IPS DF 4.7 (cell line): ENCODE measurements around the gene PRKAG2.
"Not testable (repeated sequence)": the region's sequence is repeated elsewhere in the genome, so short reads cannot be mapped to it uniquely, and the experiment has no call there.

Experiments
- DNase-seq: peaks from one replicate; pipeline ENCODE4 v3.0.0-alpha.2; 2013; ENCODE audit warnings: low spot score; ENCODE audit errors: extremely low read depth

Gene PRKAG2

GRCh38 chr7:151790830-151791620, 85.9 kb downstream of the PRKAG2 start:
- DNase-seq = no peak

- no peak for DNase-seq
Observed at GRCh38 chr7:151790095-151790829, 86.7 kb downstream of the PRKAG2 start.

GRCh38 chr7:151789380-151789947, 87.5 kb downstream of the PRKAG2 start:
- DNase-seq = no peak

- no peak for DNase-seq
Observed at GRCh38 chr7:151787348-151787747, 89.6 kb downstream of the PRKAG2 start.

GRCh38 chr7:151786936-151787335, 90.0 kb downstream of the PRKAG2 start:
- no peak for DNase-seq

- DNase-seq = no peak
Observed at GRCh38 chr7:151786241-151786640, 90.7 kb downstream of the PRKAG2 start.

GRCh38 chr7:151785681-151785965, 91.3 kb downstream of the PRKAG2 start:
- no peak for DNase-seq

GRCh38 chr7:151784853-151785680, 91.8 kb downstream of the PRKAG2 start:
- no peak for DNase-seq

GRCh38 chr7:151783958-151784575, 92.8 kb downstream of the PRKAG2 start:
- no peak for DNase-seq

GRCh38 chr7:151782598-151783448, 94.1 kb downstream of the PRKAG2 start:
- DNase-seq = peak; percentile 19

GRCh38 chr7:151782256-151782597, 94.7 kb downstream of the PRKAG2 start:
- not testable (repeated sequence) for DNase-seq

GRCh38 chr7:151781161-151781845, 95.6 kb downstream of the PRKAG2 start:
- no peak for DNase-seq

- DNase-seq = no peak
Observed at GRCh38 chr7:151780631-151781030, 96.3 kb downstream of the PRKAG2 start.

- no peak for DNase-seq
Observed at GRCh38 chr7:151779678-151780077, 97.2 kb downstream of the PRKAG2 start.

GRCh38 chr7:151779255-151779654, 97.7 kb downstream of the PRKAG2 start:
- no peak for DNase-seq

- no peak for DNase-seq
Observed at GRCh38 chr7:151777908-151778670, 98.8 kb downstream of the PRKAG2 start.

- DNase-seq = no peak
Observed at GRCh38 chr7:151777495-151777880, 99.4 kb downstream of the PRKAG2 start.

- DNase-seq = no peak
Observed at GRCh38 chr7:151776876-151777494, 99.9 kb downstream of the PRKAG2 start.

GRCh38 chr7:151776446-151776845, 100.5 kb downstream of the PRKAG2 start:
- DNase-seq = no peak
